GM19463 (cell line): ENCODE results near the gene CCDC136.

Experiments
- ATAC-seq: cut with Tn5 transposase; IDR thresholded peaks from one replicate; pipeline ENCODE4 v1.9.1; 2021; ENCODE audit warnings: mild to moderate bottlenecking, moderate library complexity; ENCODE audit not compliant: unreplicated experiment

The CCDC136 gene

GRCh38 chr7:128791121-128791971 lies at the start of gene CCDC136:
Gene CCDC136 (plus strand): TSS chr7:128791968. CDS start chr7:128792412, 444 bp downstream.
- ATAC-seq: peak; percentile 93

GRCh38 chr7:128742206-128742605 lies 49.6 kb upstream of the CCDC136 start:
- no peak for ATAC-seq

GRCh38 chr7:128743112-128743772 lies 48.5 kb upstream of the CCDC136 start:
- ATAC-seq: no peak

- no peak for ATAC-seq
Measured at GRCh38 chr7:128744366-128744905, 47.3 kb upstream of the CCDC136 start.

- ATAC-seq: no peak
Measured at GRCh38 chr7:128745706-128746105, 46.1 kb upstream of the CCDC136 start.

- no peak for ATAC-seq
Measured at GRCh38 chr7:128747327-128748079, 44.3 kb upstream of the CCDC136 start.

- ATAC-seq: no peak
Measured at GRCh38 chr7:128752251-128752650, 39.5 kb upstream of the CCDC136 start.

GRCh38 chr7:128755075-128755818 lies 36.5 kb upstream of the CCDC136 start:
- ATAC-seq: no peak

- no peak for ATAC-seq
Measured at GRCh38 chr7:128755819-128756476, 35.8 kb upstream of the CCDC136 start.

- no peak for ATAC-seq
Measured at GRCh38 chr7:128757203-128757602, 34.6 kb upstream of the CCDC136 start.

- ATAC-seq: no peak
Measured at GRCh38 chr7:128758553-128758952, 33.2 kb upstream of the CCDC136 start.

- no peak for ATAC-seq
Measured at GRCh38 chr7:128759242-128759641, 32.5 kb upstream of the CCDC136 start.

- ATAC-seq: no peak
Measured at GRCh38 chr7:128763541-128763940, 28.2 kb upstream of the CCDC136 start.

GRCh38 chr7:128767475-128768110 lies 24.2 kb upstream of the CCDC136 start:
- no peak for ATAC-seq

- no peak for ATAC-seq
Measured at GRCh38 chr7:128770233-128770632, 21.5 kb upstream of the CCDC136 start.

- no peak for ATAC-seq
Measured at GRCh38 chr7:128773604-128774003, 18.2 kb upstream of the CCDC136 start.

- ATAC-seq: no peak
Measured at GRCh38 chr7:128774029-128774689, 17.6 kb upstream of the CCDC136 start.

- no peak for ATAC-seq
Measured at GRCh38 chr7:128774921-128775320, 16.8 kb upstream of the CCDC136 start.
